ENCODE measurements around the gene SPOCK1. TPM values are rescaled to one million over a fixed set of nuclear protein-coding genes. Genes with fewer than 3 reads are reported as not detected.
A peak's percentile ranks its signal among the peaks of the same experiment; 100 is the strongest.

SPOCK1 gene
- total and polyA plus RNA-seq, 12 donors, result 13.7 to 70.3 (median 28.6) TPM

- no peak for ATAC-seq
- 42 to 46% methylated on average over 7 of the region's 7 CpGs for WGBS, 2 donors
- TF ChIP-seq, protein P1, sequence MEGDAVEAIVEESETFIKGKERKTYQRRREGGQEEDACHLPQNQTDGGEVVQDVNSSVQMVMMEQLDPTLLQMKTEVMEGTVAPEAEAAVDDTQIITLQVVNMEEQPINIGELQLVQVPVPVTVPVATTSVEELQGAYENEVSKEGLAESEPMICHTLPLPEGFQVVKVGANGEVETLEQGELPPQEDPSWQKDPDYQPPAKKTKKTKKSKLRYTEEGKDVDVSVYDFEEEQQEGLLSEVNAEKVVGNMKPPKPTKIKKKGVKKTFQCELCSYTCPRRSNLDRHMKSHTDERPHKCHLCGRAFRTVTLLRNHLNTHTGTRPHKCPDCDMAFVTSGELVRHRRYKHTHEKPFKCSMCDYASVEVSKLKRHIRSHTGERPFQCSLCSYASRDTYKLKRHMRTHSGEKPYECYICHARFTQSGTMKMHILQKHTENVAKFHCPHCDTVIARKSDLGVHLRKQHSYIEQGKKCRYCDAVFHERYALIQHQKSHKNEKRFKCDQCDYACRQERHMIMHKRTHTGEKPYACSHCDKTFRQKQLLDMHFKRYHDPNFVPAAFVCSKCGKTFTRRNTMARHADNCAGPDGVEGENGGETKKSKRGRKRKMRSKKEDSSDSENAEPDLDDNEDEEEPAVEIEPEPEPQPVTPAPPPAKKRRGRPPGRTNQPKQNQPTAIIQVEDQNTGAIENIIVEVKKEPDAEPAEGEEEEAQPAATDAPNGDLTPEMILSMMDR (IDR thresholded peaks at IDR 0.05), result no peak
Measured at GRCh38 chr5:137036640-137037039, 462.5 kb downstream of the SPOCK1 start.

DNA sequence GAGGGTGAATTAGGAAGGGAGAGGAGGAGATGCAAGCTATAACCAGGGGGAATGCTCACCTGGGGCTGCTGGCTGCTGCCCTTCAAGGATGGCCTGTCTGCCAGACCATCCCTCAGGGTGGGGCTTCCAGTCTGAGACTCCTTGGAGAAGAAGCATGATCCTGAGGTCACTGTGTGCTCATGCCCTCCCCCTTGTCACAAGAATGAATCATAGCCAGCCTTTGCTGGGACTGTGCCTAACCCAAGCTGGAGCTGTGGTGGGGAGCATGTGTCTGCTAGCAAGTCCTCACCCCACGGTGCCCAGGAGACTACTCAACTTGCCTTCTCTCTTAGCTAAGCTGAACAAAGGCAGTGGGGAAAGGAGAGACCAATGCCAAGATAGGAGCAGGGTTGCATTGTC, 463.6 kb downstream of the SPOCK1 start:
- no peak overlapping the region for H3K4me3 ChIP-seq
- intact Hi-C loops (cut with DNase I), result no loop called here
- 79 to 83% methylated on average over 1 of the region's 1 CpG for WGBS, 2 donors
- no peaks in the 10 kb centered on the region for H3K9me3 ChIP-seq
- H3K27me3 ChIP-seq, result no peaks in the 10 kb centered on the region
- no peak overlapping the region for H3K27ac ChIP-seq
- TF ChIP-seq, protein P1 (IDR thresholded peaks at IDR 0.05), result no peak
- ATAC-seq (peak in 2 of 8 donors; percentile 24 to 42), DNase-seq (no peak)
- H3K4me1 ChIP-seq, result no peaks in the 10 kb centered on the region
- H3K36me3 ChIP-seq, result no peaks in the 10 kb centered on the region

More at GRCh38 chr5:137036640-137037039, 462.5 kb downstream of the SPOCK1 start:
- no peak for DNase-seq
- H3K4me3 ChIP-seq, result no peak overlapping the region
- H3K27ac ChIP-seq, result no peak overlapping the region
- peaks cover 0 to 9% (median 0%) of the 10 kb centered on the region in 11 donors for H3K9me3 ChIP-seq
- no peaks in the 10 kb centered on the region for H3K36me3 ChIP-seq
- intact Hi-C loops (cut with DNase I), result no loop called here
- no peaks in the 10 kb centered on the region for H3K27me3 ChIP-seq
- no peaks in the 10 kb centered on the region for H3K4me1 ChIP-seq

GRCh38 chr5:137034764-137035479, 464.2 kb downstream of the SPOCK1 start:
- peak in 1 of 8 donors; percentile 31 for ATAC-seq
- WGBS, 2 donors, result 85 to 87% methylated on average over 10 of the region's 10 CpGs
- no peaks in the 10 kb centered on the region for H3K27me3 ChIP-seq
- H3K27ac ChIP-seq, result no peak overlapping the region
- TF ChIP-seq, protein P1 (IDR thresholded peaks at IDR 0.05), result no peak
- no peaks in the 10 kb centered on the region for H3K4me1 ChIP-seq
- no peaks in the 10 kb centered on the region for H3K9me3 ChIP-seq
- H3K36me3 ChIP-seq, result no peaks in the 10 kb centered on the region
- H3K4me3 ChIP-seq, result no peak overlapping the region
- intact Hi-C loops (cut with DNase I), result no loop called here
- DNase-seq, result no peak

- ATAC-seq (peak in 1 of 8 donors; percentile 14), DNase-seq (no peak)
- H3K9me3 ChIP-seq, result no peaks in the 10 kb centered on the region
- H3K27ac ChIP-seq, result no peak overlapping the region
- H3K4me1 ChIP-seq, result no peaks in the 10 kb centered on the region
- H3K36me3 ChIP-seq, result no peaks in the 10 kb centered on the region
- 93 to 95% methylated on average over 4 of the region's 4 CpGs for WGBS, 2 donors
- intact Hi-C loops (cut with DNase I), result no loop called here
- TF ChIP-seq, protein P1 (IDR thresholded peaks at IDR 0.05), result no peak
- H3K4me3 ChIP-seq, result no peak overlapping the region
- H3K27me3 ChIP-seq, result no peaks in the 10 kb centered on the region
Measured at GRCh38 chr5:137034213-137034612, 464.9 kb downstream of the SPOCK1 start.
